Naive thymus-derived CD8-positive, alpha-beta T cell (primary cell): Measurements from ENCODE around the gene POLR3GL. TPM values are rescaled to one million over a fixed set of nuclear protein-coding genes. Genes with fewer than 3 reads are reported as not detected.
"Not testable (repeated sequence)": the region's sequence is repeated elsewhere in the genome, so short reads cannot be mapped to it uniquely, and the experiment has no call there.

Experiments
- ATAC-seq, 2 donors: fragments of 150-1000 bp; cut with Tn5 transposase in 1 of 2; sonication (Bioruptor Pico), chemical (Tn5 transposase) in 1 of 2; 1 replicate in 1 of 2; 2 replicates in 1 of 2; pipeline ENCODE4 v1.10.0; 2021; ENCODE audit warnings: mild to moderate bottlenecking in 2 of 2, moderate library complexity in 2 of 2
- POLR2A ChIA-PET: fragments of 350-600 bp; sonication (Branson Sonifier 250); formaldehyde crosslinking; loops from one replicate; lab custom pipeline; 2021; ENCODE audit warnings: antibody characterized with exemption; lab: Charles Lee
- DNase-seq, 10 donors: peaks; one replicate each; pipeline versions ENCODE4 v3.0.0 to v3.0.0-alpha.2; 2020 to 2022
- H3K27ac Mint-ChIP-seq, 10 donors: one replicate each; pipeline ENCODE4 v1.8.0; 2020 to 2022; ENCODE audit warnings: mild to moderate bottlenecking in 10 of 10, mixed read lengths in 10 of 10, moderate library complexity in 4 of 10, inconsistent platforms in 1 of 10
- H3K27me3 Mint-ChIP-seq, 5 donors: one replicate each; pipeline ENCODE4 v1.8.0; 2021 to 2022; ENCODE audit warnings: mixed read lengths in 5 of 5
- H3K36me3 Mint-ChIP-seq, 3 donors: one replicate each; pipeline ENCODE4 v1.8.0; 2020 to 2022; ENCODE audit warnings: mixed read lengths in 3 of 3, mild to moderate bottlenecking in 2 of 3, inconsistent platforms in 1 of 3
- H3K4me1 Mint-ChIP-seq, 4 donors: one replicate each; pipeline ENCODE4 v1.8.0; 2021 to 2022; ENCODE audit warnings: mixed read lengths in 4 of 4
- H3K4me3 Mint-ChIP-seq, 10 donors: one replicate each; pipeline ENCODE4 v1.8.0; 2020 to 2022; ENCODE audit warnings: mild to moderate bottlenecking in 10 of 10, mixed read lengths in 10 of 10, moderate library complexity in 6 of 10, inconsistent platforms in 1 of 10
- H3K9me3 Mint-ChIP-seq, 9 donors: one replicate each; pipeline ENCODE4 v1.8.0; 2020 to 2022; ENCODE audit warnings: mixed read lengths in 9 of 9, mild to moderate bottlenecking in 3 of 9, inconsistent platforms in 1 of 9, moderate library complexity in 1 of 9
- polyA plus RNA-seq, 3 donors: library from polyadenylated mRNA; unstranded; fragments of 300-500 nt; fragmentation: Illumina TruSeq; gene quantifications; one replicate each; pipeline ENCODE4 v1.2.3, GENCODE V29; 2021
- total RNA-seq, 8 experiments: library from RNA in 2 of 8; stranded (reverse) in 2 of 8; gene quantifications; one replicate each; pipeline ENCODE4 v1.2.3 and lab custom pipeline; 2021 to 2026

Gene POLR3GL
- total and polyA plus RNA-seq, 5 experiments from 2014 or later, result 32.5 to 101 (median 98.4) TPM

GRCh38 chr1:146025787-146026495 is 61.5 kb downstream of the POLR3GL start:
- H3K27ac Mint-ChIP-seq, H3K36me3 Mint-ChIP-seq, H3K4me3 Mint-ChIP-seq, ATAC-seq, DNase-seq, H3K4me1 Mint-ChIP-seq, H3K9me3 Mint-ChIP-seq: not testable (repeated sequence)
- H3K27me3 Mint-ChIP-seq, result peaks cover 16 to 36% (median 28%) of the 10 kb centered on the region in 5 donors
- POLR2A ChIA-PET, result interaction anchor here (0.6 kb wide), 1 partner anchor 1017 kb away, joined by 3 read pairs; no protein-coding TSS in a partner anchor

DNA sequence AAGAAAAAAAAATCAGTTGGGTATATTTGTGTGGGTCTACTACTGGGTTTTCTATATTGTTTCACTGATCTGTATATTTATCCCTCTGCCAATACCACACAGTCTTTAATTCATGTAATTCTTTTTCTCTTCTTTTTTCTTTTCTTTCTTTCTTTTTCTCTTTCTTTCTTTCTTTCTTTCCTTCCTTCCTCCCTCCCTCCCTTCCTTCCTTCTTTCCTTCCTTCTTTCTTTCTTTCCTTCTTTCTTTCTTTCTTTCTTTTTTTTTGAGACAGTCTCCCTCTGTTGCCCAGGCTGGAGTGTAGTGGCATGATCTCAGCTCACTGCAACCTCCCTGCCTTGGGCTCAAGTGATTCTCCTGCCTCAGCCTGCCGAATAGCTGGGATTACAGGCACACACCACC is 62.2 kb downstream of the POLR3GL start:
- not testable (repeated sequence) for H3K4me3 Mint-ChIP-seq, H3K27ac Mint-ChIP-seq, H3K4me1 Mint-ChIP-seq, H3K36me3 Mint-ChIP-seq, DNase-seq, H3K9me3 Mint-ChIP-seq, ATAC-seq
- H3K27me3 Mint-ChIP-seq, result peaks cover 11 to 29% (median 21%) of the 10 kb centered on the region in 5 donors
- POLR2A ChIA-PET, result interaction anchor here (0.6 to 0.8 kb wide), 2 partner anchors 89 to 227 kb away, joined by 3 to 6 read pairs; no protein-coding TSS in a partner anchor

Other genes starting within 250 kb of the POLR3GL start
- not detected for gene CD160, start 245.2 kb upstream of the POLR3GL start, total RNA-seq
- 100 to 1,000 TPM in 1 of 3 donors, 1 to 10 TPM in 2; 1.7 to 117 (median 2.4) TPM for gene CD160, start 245.2 kb upstream of the POLR3GL start, polyA plus RNA-seq
- gene RNF115, start 140.6 kb upstream of the POLR3GL start, total RNA-seq, result 10 to 100 TPM; 16.3 to 18.9 TPM
- gene RNF115, start 140.6 kb upstream of the POLR3GL start, polyA plus RNA-seq, result 1 to 10 TPM; 5.8 to 6.6 (median 6.1) TPM
- 10 to 100 TPM; 42.8 to 44.6 TPM for gene POLR3C, start 140.5 kb upstream of the POLR3GL start, total RNA-seq
- gene POLR3C, start 140.5 kb upstream of the POLR3GL start, polyA plus RNA-seq, result 10 to 100 TPM; 40.2 to 54.5 (median 40.7) TPM
- gene NUDT17, start 119.1 kb upstream of the POLR3GL start, total RNA-seq, result 1 to 10 TPM; 5.8 to 6.1 TPM
- gene NUDT17, start 119.1 kb upstream of the POLR3GL start, polyA plus RNA-seq, result 1 to 10 TPM; 2.0 to 3.9 (median 3.4) TPM
- gene PIAS3, start 105.6 kb upstream of the POLR3GL start, total RNA-seq, result 10 to 100 TPM; 31.1 to 33.8 TPM
- gene PIAS3, start 105.6 kb upstream of the POLR3GL start, polyA plus RNA-seq, result 10 to 100 TPM; 10.7 to 14.7 (median 12.4) TPM
- not detected for gene ANKRD35, start 78.8 kb upstream of the POLR3GL start, total RNA-seq
- gene ANKRD35, start 78.8 kb upstream of the POLR3GL start, polyA plus RNA-seq, result under 1 TPM; 0.27 to 0.57 (median 0.42) TPM
- 1 to 10 TPM; 5.0 to 5.1 TPM for gene ITGA10, start 54.6 kb upstream of the POLR3GL start, total RNA-seq
- not detected for gene ITGA10, start 54.6 kb upstream of the POLR3GL start, polyA plus RNA-seq
- gene PEX11B, start 46.0 kb upstream of the POLR3GL start, total RNA-seq, result 10 to 100 TPM; 37.5 to 39.7 TPM
- gene PEX11B, start 46.0 kb upstream of the POLR3GL start, polyA plus RNA-seq, result 10 to 100 TPM; 35.3 to 50.3 (median 44.0) TPM
- gene RBM8A, start 37.2 kb upstream of the POLR3GL start, total RNA-seq, result 100 to 1,000 TPM; 135 to 138 TPM
- 100 to 1,000 TPM; 127 to 191 (median 148) TPM for gene RBM8A, start 37.2 kb upstream of the POLR3GL start, polyA plus RNA-seq
- 10 to 100 TPM; 54.6 to 59.4 TPM for gene LIX1L, start 6.7 kb upstream of the POLR3GL start, total RNA-seq
- 10 to 100 TPM; 26.3 to 31.7 (median 29.3) TPM for gene LIX1L, start 6.7 kb upstream of the POLR3GL start, polyA plus RNA-seq
- 1 to 10 TPM in 1 of 2 experiments, under 1 TPM in 1; 0.96 to 1.6 TPM for gene ANKRD34A, start 115 bp upstream of the POLR3GL start, total RNA-seq
- gene ANKRD34A, start 115 bp upstream of the POLR3GL start, polyA plus RNA-seq, result under 1 TPM; 0.12 to 0.38 (median 0.25) TPM
- gene TXNIP, start 31.9 kb downstream of the POLR3GL start, total RNA-seq, result 100 to 1,000 TPM; 836 to 848 TPM
- 1,000 to 10,000 TPM; 4,009 to 5,114 (median 5,016) TPM for gene TXNIP, start 31.9 kb downstream of the POLR3GL start, polyA plus RNA-seq
- not detected for gene HJV, start 57.0 kb downstream of the POLR3GL start, total RNA-seq
- gene HJV, start 57.0 kb downstream of the POLR3GL start, polyA plus RNA-seq, result not detected
- gene NBPF10, start 180.1 kb downstream of the POLR3GL start, total RNA-seq, result 1 to 10 TPM; 1.7 to 1.8 TPM
- gene NBPF10, start 180.1 kb downstream of the POLR3GL start, polyA plus RNA-seq, result under 1 TPM; 0.01 to 0.10 (median 0.02) TPM